DOHH2 (cell line): ENCODE data around the gene ITPRIPL2.

ENCODE experiments used
- H3F3A ChIP-seq: fragments of 200-600 bp; sonication (generic), shearing (Covaris generic); 2 replicates; pipeline ENCODE4 v1.6.0; 2016; ENCODE audit warnings: antibody characterized with exemption, mild to moderate bottlenecking; ENCODE audit not compliant: control insufficient read depth, insufficient read depth
- H3K27ac ChIP-seq: fragments of 200-600 bp; sonication (generic); 2 replicates; pipeline ENCODE4 v1.5.1; 2014; ENCODE audit warnings: low read depth, mild to moderate bottlenecking, low read length, moderate library complexity
- H3K27me3 ChIP-seq: fragments of 200-600 bp; sonication (generic); 2 replicates; pipeline ENCODE4 v1.6.1; 2014; ENCODE audit warnings: mild to moderate bottlenecking, low read length, mixed read lengths; ENCODE audit not compliant: control insufficient read depth
- H3K36me3 ChIP-seq: fragments of 200-600 bp; sonication (generic); 2 replicates; pipeline ENCODE4 v1.6.1; 2014; ENCODE audit warnings: mild to moderate bottlenecking, low read length, moderate library complexity, mixed read lengths; ENCODE audit not compliant: control insufficient read depth
- H3K4me1 ChIP-seq: fragments of 200-600 bp; sonication (generic); 2 replicates; pipeline ENCODE4 v1.6.1; 2014; ENCODE audit warnings: mild to moderate bottlenecking, low read length, mixed read lengths; ENCODE audit not compliant: control insufficient read depth
- H3K4me2 ChIP-seq: fragments of 200-600 bp; sonication (generic); 2 replicates; pipeline ENCODE4 v1.6.0; 2014; ENCODE audit warnings: mild to moderate bottlenecking, low read length, moderate library complexity
- H3K4me3 ChIP-seq: fragments of 200-600 bp; sonication (generic); 2 replicates; pipeline ENCODE4 v1.5.1; 2014; ENCODE audit warnings: mild to moderate bottlenecking, low read length, mixed read lengths
- H3K79me2 ChIP-seq: fragments of 200-600 bp; sonication (generic); 2 replicates; pipeline ENCODE4 v1.6.1; 2014; ENCODE audit warnings: mild to moderate bottlenecking, low read length, mixed read lengths; ENCODE audit not compliant: control insufficient read depth
- H3K9me2 ChIP-seq: fragments of 200-600 bp; sonication (generic); replicated peaks from 2 replicates; pipeline ENCODE4 v1.6.1; 2014; ENCODE audit warnings: mild to moderate bottlenecking, low read length, mixed read lengths; ENCODE audit not compliant: control insufficient read depth
- H3K9me3 ChIP-seq: fragments of 200-600 bp; sonication (generic); 2 replicates; pipeline ENCODE4 v1.6.1; 2014; ENCODE audit warnings: antibody characterized with exemption, low read length, mixed read lengths; ENCODE audit not compliant: control insufficient read depth, insufficient read depth
- H4K20me1 ChIP-seq: fragments of 200-600 bp; sonication (generic); 2 replicates; pipeline ENCODE4 v1.6.0; 2014; ENCODE audit warnings: low read depth, mild to moderate bottlenecking, antibody characterized with exemption, low read length, moderate library complexity; ENCODE audit not compliant: control insufficient read depth, insufficient read depth
- CTCF ChIP-seq: fragments of 200-600 bp; sonication (generic); IDR thresholded peaks from one replicate; pipeline ENCODE4 v1.5.1; 2014; ENCODE audit warnings: antibody characterized with exemption, mild to moderate bottlenecking, low read depth, low read length; ENCODE audit not compliant: poor library complexity, severe bottlenecking
- EZH2phosphoT487 ChIP-seq: fragments of 200-600 bp; sonication (generic); IDR thresholded peaks from 2 replicates; pipeline ENCODE4 v1.6.1; 2017; ENCODE audit warnings: borderline replicate concordance, mild to moderate bottlenecking, antibody characterized with exemption, low read length, moderate library complexity, mixed read lengths

Gene ITPRIPL2

GRCh38 chr16:19135201-19135842 lies 21.6 kb downstream of the ITPRIPL2 start:
- H3F3A ChIP-seq: no peaks in the 10 kb centered on the region
- peaks cover 29% of the 10 kb centered on the region for H3K4me1 ChIP-seq
- TF ChIP-seq CTCF (no peak), EZH2phosphoT487 (no peak)
- H3K4me3 ChIP-seq: no peak overlapping the region
- no peaks in the 10 kb centered on the region for H3K79me2 ChIP-seq
- H3K27ac ChIP-seq: no peak overlapping the region
- no peaks in the 10 kb centered on the region for H4K20me1 ChIP-seq
- H3K36me3 ChIP-seq: no peaks in the 10 kb centered on the region
- H3K4me2 ChIP-seq: no peak overlapping the region
- H3K27me3 ChIP-seq: no peaks in the 10 kb centered on the region
- H3K9me3 ChIP-seq: no peaks in the 10 kb centered on the region
- H3K9me2 ChIP-seq: no peaks in the 10 kb centered on the region

GRCh38 chr16:19135896-19136438 lies 22.2 kb downstream of the ITPRIPL2 start:
- Histone ChIP-seq H3K27me3 (no peaks in the 10 kb centered on the region), H3K4me2 (no peak overlapping the region), H3K27ac (no peak overlapping the region), H3K36me3 (no peaks in the 10 kb centered on the region), H3K4me1 (peaks cover 23% of the 10 kb centered on the region), H3K9me3 (no peaks in the 10 kb centered on the region), H3F3A (no peaks in the 10 kb centered on the region), H3K79me2 (no peaks in the 10 kb centered on the region), H3K9me2 (no peaks in the 10 kb centered on the region), H4K20me1 (no peaks in the 10 kb centered on the region), H3K4me3 (no peak overlapping the region)
- no peak for TF ChIP-seq CTCF
- TF ChIP-seq EZH2phosphoT487: no peak

- H3K9me3 ChIP-seq: no peaks in the 10 kb centered on the region
- no peaks in the 10 kb centered on the region for H4K20me1 ChIP-seq
- H3K27ac ChIP-seq: no peak overlapping the region
- H3K4me3 ChIP-seq: no peak overlapping the region
- no peaks in the 10 kb centered on the region for H3K27me3 ChIP-seq
- no peaks in the 10 kb centered on the region for H3K79me2 ChIP-seq
- no peaks in the 10 kb centered on the region for H3K36me3 ChIP-seq
- TF ChIP-seq EZH2phosphoT487 (no peak), CTCF (no peak)
- H3K4me1 ChIP-seq: peaks cover 16% of the 10 kb centered on the region
- H3K9me2 ChIP-seq: no peaks in the 10 kb centered on the region
- no peak overlapping the region for H3K4me2 ChIP-seq
- H3F3A ChIP-seq: no peaks in the 10 kb centered on the region
Measured at GRCh38 chr16:19136549-19137196, 22.9 kb downstream of the ITPRIPL2 start.
